OCI-LY7 (cell line): ENCODE measurements around the gene CNIH3.

ENCODE experiments used
- CTCF ChIP-seq: fragments of 200-600 bp; sonication (generic); conservative IDR thresholded peaks from 2 replicates; pipeline ENCODE4 v1.5.1; 2014; ENCODE audit warnings: mild to moderate bottlenecking, antibody characterized with exemption, low read length, moderate library complexity, mixed read lengths
- EZH2phosphoT487 ChIP-seq: fragments of 200-600 bp; sonication (generic); IDR thresholded peaks from 2 replicates; pipeline ENCODE4 v1.6.1; 2018; ENCODE audit warnings: low read depth, borderline replicate concordance, mild to moderate bottlenecking, mixed run types, antibody characterized with exemption, low read length, moderate library complexity, mixed read lengths

GRCh38 chr1:224668984-224669383 is 52.9 kb downstream of the CNIH3 start:
- TF ChIP-seq CTCF (no peak), EZH2phosphoT487 (no peak)
